Adipose tissue (tissue), 3 donors: ENCODE results near the gene OR4D1. TPM values are rescaled to one million over a fixed set of nuclear protein-coding genes. Genes with fewer than 3 reads are reported as not detected.

Experiments used
- H3K27ac ChIP-seq: one replicate; pipeline ENCODE4 v1.5.1; 2013; ENCODE audit warnings: low read depth, low read length
- WGBS, 3 donors: extraction: QIAGEN DNeasy Blood & Tissue Kit; methylation state at CpG; one replicate each; pipeline ENCODE4 v1.1.7; 2013; 5-methylcytosine and 5-hydroxymethylcytosine counted together
- polyA plus RNA-seq, 3 donors: library from polyadenylated mRNA; stranded (reverse); fragments of 200-250 nt; gene quantifications; one replicate each; pipeline ENCODE4 v1.2.3, GENCODE V29; 2013
- donor health status: healthy with polysubstance abuse.
- donor health status: Bipolar disorder and iron deficiency.
- donor health status: healthy.

Gene OR4D1
- polyA plus RNA-seq, 3 donors = 0.01 to 0.11 TPM; not detected in 1

- H3K27ac ChIP-seq = no peak overlapping the region
- WGBS, 3 donors = 85 to 91% (median 90%) methylated on average over 4 of the region's 4 CpGs
These were observed 38.4 kb downstream of the OR4D1 start for GRCh38 chr17:58186591-58186990.

GRCh38 chr17:58187063-58187462 is 38.9 kb downstream of the OR4D1 start:
- H3K27ac ChIP-seq = no peak overlapping the region
- WGBS, 3 donors = 86 to 97% (median 93%) methylated on average over 6 of the region's 6 CpGs

GRCh38 chr17:58187675-58188074 is 39.5 kb downstream of the OR4D1 start:
- no peak overlapping the region for H3K27ac ChIP-seq
- WGBS, 3 donors = 22 to 61% (median 57%) methylated on average over 7 of the region's 7 CpGs

- WGBS, 3 donors = 49 to 71% (median 50%) methylated on average over 10 to 11 of the region's 11 CpGs
- H3K27ac ChIP-seq = no peak overlapping the region
These were observed 41.4 kb downstream of the OR4D1 start for GRCh38 chr17:58189436-58190146.

- WGBS, 3 donors = 36 to 46% (median 43%) methylated on average over 14 of the region's 14 CpGs
- no peak overlapping the region for H3K27ac ChIP-seq
These were observed 43.2 kb downstream of the OR4D1 start for GRCh38 chr17:58191241-58191896.

GRCh38 chr17:58192612-58193011 is 44.4 kb downstream of the OR4D1 start, which contains the start of gene EPX:
EPX (plus strand) TSS chr17:58192726; CDS start chr17:58192847, 121 bp downstream.
- H3K27ac ChIP-seq = no peak within 1 kb of the TSS
- 33 to 49% (median 41%) methylated on average over 6 of the region's 6 CpGs for WGBS, 3 donors

GRCh38 chr17:58193641-58194255 is 45.6 kb downstream of the OR4D1 start:
- 67 to 85% (median 74%) methylated on average over 18 of the region's 18 CpGs for WGBS, 3 donors
- no peak overlapping the region for H3K27ac ChIP-seq

GRCh38 chr17:58195518-58196123 is 47.4 kb downstream of the OR4D1 start:
- 71 to 81% (median 79%) methylated on average over 5 of the region's 5 CpGs for WGBS, 3 donors
- no peak overlapping the region for H3K27ac ChIP-seq

- 70 to 84% (median 82%) methylated on average over 7 of the region's 7 CpGs for WGBS, 3 donors
- H3K27ac ChIP-seq = no peak overlapping the region
These were observed 48.4 kb downstream of the OR4D1 start for GRCh38 chr17:58196610-58197009.

- H3K27ac ChIP-seq = no peak overlapping the region
- WGBS, 3 donors = 40 to 49% (median 41%) methylated on average over 14 of the region's 14 CpGs
These were observed 51.9 kb downstream of the OR4D1 start for GRCh38 chr17:58200024-58200633.

GRCh38 chr17:58202859-58203258 is 54.7 kb downstream of the OR4D1 start:
- no peak overlapping the region for H3K27ac ChIP-seq
- WGBS, 3 donors = 74 to 91% (median 86%) methylated on average over 7 of the region's 7 CpGs

GRCh38 chr17:58204796-58205195 is 56.6 kb downstream of the OR4D1 start:
- WGBS, 3 donors = 85 to 92% (median 86%) methylated on average over 5 of the region's 5 CpGs
- no peak overlapping the region for H3K27ac ChIP-seq

- WGBS, 3 donors = 91 to 94% (median 92%) methylated on average over 11 of the region's 11 CpGs
- H3K27ac ChIP-seq = no peak overlapping the region
These were observed 57.8 kb downstream of the OR4D1 start for GRCh38 chr17:58205936-58206335.

GRCh38 chr17:58207451-58207850 is 59.3 kb downstream of the OR4D1 start:
- WGBS, 3 donors = 71 to 89% (median 83%) methylated on average over 3 of the region's 3 CpGs

GRCh38 chr17:58208344-58208743 is 60.2 kb downstream of the OR4D1 start:
- H3K27ac ChIP-seq = no peak overlapping the region
- WGBS, 3 donors = 81 to 93% (median 88%) methylated on average over 5 of the region's 5 CpGs

More at GRCh38 chr17:58207451-58207850, 59.3 kb downstream of the OR4D1 start:
- no peak overlapping the region for H3K27ac ChIP-seq
